Neural cell (in vitro differentiated cells): Measurements from ENCODE around the gene MYOCD.

ENCODE experiments used
- CTCF ChIP-seq: fragments of 450-650 bp; IDR thresholded peaks from 2 replicates; pipeline ENCODE4 v1.5.1; 2014; ENCODE audit warnings: antibody characterized with exemption, mild to moderate bottlenecking, moderate library complexity; ENCODE audit not compliant: poor library complexity, severe bottlenecking
- EP300 ChIP-seq: fragments of 450-650 bp; conservative IDR thresholded peaks from 2 replicates; pipeline ENCODE4 v1.6.1; 2014; ENCODE audit warnings: antibody characterized with exemption, mild to moderate bottlenecking, moderate library complexity; ENCODE audit not compliant: poor library complexity, severe bottlenecking
- EZH2 ChIP-seq: fragments of 200-600, 300-800 bp; shearing (Covaris generic), sonication (generic); IDR thresholded peaks from 2 replicates; pipeline ENCODE4 v1.6.1; 2014; ENCODE audit warnings: antibody characterized with exemption, low read length, borderline replicate concordance, mild to moderate bottlenecking; ENCODE audit not compliant: insufficient read depth, poor library complexity, severe bottlenecking
- MXI1 ChIP-seq: fragments of 450-650 bp; conservative IDR thresholded peaks from 2 replicates; pipeline ENCODE4 v1.6.1; 2014; ENCODE audit warnings: antibody characterized with exemption, mild to moderate bottlenecking; ENCODE audit not compliant: poor library complexity, severe bottlenecking
- POLR2AphosphoS5 ChIP-seq: IDR thresholded peaks from 2 replicates; pipeline ENCODE4 v1.6.1; 2012
- RAD21 ChIP-seq: fragments of 450-650 bp; conservative IDR thresholded peaks from 2 replicates; pipeline ENCODE4 v1.6.1; 2014; ENCODE audit warnings: antibody characterized with exemption, mild to moderate bottlenecking, moderate library complexity
- REST ChIP-seq: IDR thresholded peaks from 2 replicates; pipeline ENCODE4 v1.6.1; 2012; ENCODE audit warnings: borderline replicate concordance
- SMC3 ChIP-seq: fragments of 450-650 bp; conservative IDR thresholded peaks from 2 replicates; pipeline ENCODE4 v1.6.1; 2014; ENCODE audit warnings: antibody characterized with exemption, mild to moderate bottlenecking, moderate library complexity; ENCODE audit not compliant: poor library complexity
- TAF1 ChIP-seq: IDR thresholded peaks from 2 replicates; pipeline ENCODE4 v1.6.1; 2012; ENCODE audit warnings: low read depth

- TF ChIP-seq CTCF, result no peak
- no peak for TF ChIP-seq RAD21
- no peak for TF ChIP-seq MXI1
- TF ChIP-seq POLR2AphosphoS5, result no peak
- no peak for TF ChIP-seq EZH2
- TF ChIP-seq EP300, result no peak
- no peak for TF ChIP-seq REST
- no peak for TF ChIP-seq TAF1
- no peak for TF ChIP-seq SMC3
These were observed 45.4 kb upstream of the MYOCD start for GRCh38 chr17:12620200-12620720.
